ENCODE data around the gene MRTFB.
A peak's percentile ranks its signal among the peaks of the same experiment; 100 is the strongest.

Gene MRTFB

DNA sequence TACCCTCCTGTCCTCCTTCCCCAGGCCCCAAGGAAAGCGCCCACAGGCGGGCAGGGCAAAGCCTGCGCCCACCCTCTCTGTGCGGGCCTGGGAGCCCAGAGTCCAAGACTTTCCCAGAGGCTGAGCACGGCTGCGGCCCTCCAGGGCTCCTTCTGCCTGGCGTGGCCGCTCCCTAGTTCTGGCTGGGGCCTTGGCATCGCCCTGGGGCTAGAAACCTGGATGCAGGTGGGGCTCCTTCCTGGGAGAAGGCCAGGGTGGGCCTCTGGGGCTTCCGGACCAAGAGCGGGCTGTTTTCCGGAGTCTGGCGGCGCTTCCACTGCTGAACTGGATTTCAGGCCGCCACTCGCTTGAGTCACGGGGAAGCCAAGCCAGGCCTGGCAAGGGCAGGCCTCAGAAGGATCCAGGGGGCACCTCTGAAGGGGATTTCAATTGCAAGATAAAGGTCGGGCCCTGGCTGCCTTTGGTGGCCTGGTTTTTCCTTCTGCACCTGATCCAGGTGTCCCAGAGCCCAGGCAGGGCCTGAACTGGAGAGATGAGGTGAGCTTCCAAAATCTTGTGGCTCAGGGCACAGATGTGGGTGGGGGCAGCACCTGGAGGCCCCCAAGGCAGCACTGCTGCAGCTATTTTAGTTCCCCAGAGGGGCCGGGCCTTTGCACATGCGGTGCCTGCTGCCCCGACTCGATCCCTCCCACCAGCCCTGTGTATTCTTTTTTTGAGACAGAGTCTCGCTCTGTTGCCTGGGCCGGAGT is 227.4 kb downstream of the MRTFB start:
- peaks cover 4% of the 10 kb centered on the region for H3K79me2 ChIP-seq (ENCODE audit: control insufficient read depth, insufficient read depth, low read length)
- H3K4me3 ChIP-seq (ENCODE audit: low read length), result no peak overlapping the region
- H4K8ac ChIP-seq (ENCODE audit: low read depth, low read length), result no peak overlapping the region
- no peaks in the 10 kb centered on the region for H3K27me3 ChIP-seq (ENCODE audit: insufficient read depth, low read length, poor library complexity)
- H2AK5ac ChIP-seq (ENCODE audit: low read length), result no peak overlapping the region
- H4K5ac ChIP-seq (ENCODE audit: low read length), result no peak overlapping the region
- DNase-seq, result no peak
- no peaks in the 10 kb centered on the region for H3K36me3 ChIP-seq (ENCODE audit: control insufficient read depth, insufficient read depth, low read length)
- H3K4me2 ChIP-seq (ENCODE audit: low read length), result no peak overlapping the region
- H3K18ac ChIP-seq (ENCODE audit: low read length), result no peak overlapping the region
- peaks cover 2% of the 10 kb centered on the region for H3K4me1 ChIP-seq (ENCODE audit: control insufficient read depth, low read depth, low read length)
- no peak overlapping the region for H3K4ac ChIP-seq (ENCODE audit: low read depth, low read length)
- no peak overlapping the region for H3K56ac ChIP-seq (ENCODE audit: low read length)
- H2BK15ac ChIP-seq (replicated peaks; ENCODE audit: low read depth), result no peak overlapping the region
- H3K9ac ChIP-seq (ENCODE audit: low read length), result no peak overlapping the region
- H3K79me1 ChIP-seq (ENCODE audit: low read length), result peaks cover 2% of the 10 kb centered on the region
- H3K27ac ChIP-seq (ENCODE audit: low read depth, low read length), result no peak overlapping the region
- H2BK5ac ChIP-seq (ENCODE audit: low read length), result no peak overlapping the region
- WGBS (ENCODE audit: extremely low coverage, insufficient coverage, low lambda C conversion rate), result no CpG with 5 or more reads among the region's 24 CpGs
- H2BK120ac ChIP-seq (ENCODE audit: low read depth, low read length), result no peak overlapping the region
- H3K23ac ChIP-seq (ENCODE audit: low read length), result no peak overlapping the region

DNA sequence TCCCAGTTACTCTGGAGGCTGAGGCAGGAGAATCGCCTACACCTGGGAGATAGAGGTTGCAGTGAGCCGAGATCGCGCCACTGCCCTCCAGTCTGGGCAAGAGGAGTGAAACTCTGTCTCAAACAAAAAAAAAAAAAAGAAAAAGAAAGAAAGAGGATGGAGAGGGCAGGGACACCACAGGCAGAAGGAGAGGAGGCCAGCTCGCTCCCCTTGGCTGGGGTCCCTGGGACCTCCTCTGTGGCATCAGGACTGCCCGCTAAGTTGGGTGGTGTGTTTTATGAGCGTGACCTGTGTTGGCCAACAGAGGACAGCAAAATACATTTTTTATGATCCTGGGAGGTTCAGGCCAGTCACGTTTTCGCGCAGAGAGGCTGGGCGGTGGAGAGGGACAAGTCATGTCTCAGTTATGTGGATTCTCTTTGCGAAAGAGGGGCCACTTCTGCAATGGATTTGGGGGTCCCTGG is 229.6 kb downstream of the MRTFB start:
- Histone ChIP-seq H2AK5ac (ENCODE audit: low read length) (no peak overlapping the region), H3K27ac (ENCODE audit: low read depth, low read length) (no peak overlapping the region), H2BK5ac (ENCODE audit: low read length) (no peak overlapping the region), H3K4ac (ENCODE audit: low read depth, low read length) (peak overlapping the region; percentile 36), H3K36me3 (ENCODE audit: control insufficient read depth, insufficient read depth, low read length) (no peaks in the 10 kb centered on the region), H3K27me3 (ENCODE audit: insufficient read depth, low read length, poor library complexity) (no peaks in the 10 kb centered on the region), H4K8ac (ENCODE audit: low read depth, low read length) (no peak overlapping the region), H3K4me3 (ENCODE audit: low read length) (no peak overlapping the region), H3K9ac (ENCODE audit: low read length) (no peak overlapping the region), H3K56ac (ENCODE audit: low read length) (peak overlapping the region; percentile 86), H2BK120ac (ENCODE audit: low read depth, low read length) (no peak overlapping the region), H3K79me2 (ENCODE audit: control insufficient read depth, insufficient read depth, low read length) (peaks cover 22% of the 10 kb centered on the region), H3K23ac (ENCODE audit: low read length) (no peak overlapping the region), H3K4me2 (ENCODE audit: low read length) (no peak overlapping the region), H3K4me1 (ENCODE audit: control insufficient read depth, low read depth, low read length) (peaks cover 5% of the 10 kb centered on the region), H3K79me1 (ENCODE audit: low read length) (peaks cover 7% of the 10 kb centered on the region), H3K18ac (ENCODE audit: low read length) (peak overlapping the region; percentile 94), H4K5ac (ENCODE audit: low read length) (no peak overlapping the region), H2BK15ac (replicated peaks; ENCODE audit: low read depth) (no peak overlapping the region)
- no CpG with 5 or more reads among the region's 12 CpGs for WGBS (ENCODE audit: extremely low coverage, insufficient coverage, low lambda C conversion rate)
- DNase-seq, result peak; percentile 90

DNA sequence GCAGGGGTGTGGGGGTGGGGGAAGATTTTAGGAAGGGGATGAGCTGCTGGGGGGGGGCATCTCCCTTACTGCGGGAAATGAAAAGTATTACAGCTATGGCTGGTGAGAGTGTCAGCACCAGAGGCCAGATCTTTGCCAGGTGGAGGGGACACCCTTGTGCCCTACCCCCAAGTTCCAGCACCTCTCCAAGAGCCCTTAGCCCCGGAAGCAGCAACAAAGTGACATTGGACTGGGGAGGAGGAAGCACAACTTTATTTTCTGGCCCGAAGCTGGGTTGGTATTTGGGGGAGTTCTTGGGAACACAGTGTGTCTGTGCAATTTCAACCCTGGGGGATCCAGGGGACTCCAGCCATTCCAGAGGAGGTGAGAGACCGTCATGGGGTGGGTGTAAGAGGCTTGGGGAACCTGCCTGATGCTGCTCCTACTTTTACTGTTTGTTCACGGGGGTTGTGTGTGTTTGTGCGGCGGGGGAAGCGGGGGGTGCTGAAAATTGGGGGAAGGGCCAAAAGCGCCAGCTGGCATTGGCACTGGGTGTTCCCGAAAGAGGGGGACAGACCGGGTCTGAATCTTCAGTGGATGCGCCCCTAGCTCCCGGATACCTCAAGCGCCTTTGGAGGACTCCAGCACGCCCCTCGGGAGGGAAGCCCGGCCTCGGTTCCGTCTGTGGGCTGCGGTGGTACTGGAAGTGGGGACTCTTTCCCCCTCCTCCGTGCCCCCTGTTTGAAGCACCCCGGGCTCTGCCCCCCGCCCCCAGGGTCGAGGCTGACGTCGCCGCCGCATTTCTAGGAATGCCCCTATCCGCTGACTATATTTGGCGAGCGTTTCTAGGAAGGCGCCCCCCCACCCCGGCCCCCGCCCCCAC is 230.3 kb downstream of the MRTFB start:
- H2AK5ac ChIP-seq (ENCODE audit: low read length), result no peak overlapping the region
- peaks cover 5% of the 10 kb centered on the region for H3K4me1 ChIP-seq (ENCODE audit: control insufficient read depth, low read depth, low read length)
- peak overlapping the region; percentile 94 for H3K18ac ChIP-seq (ENCODE audit: low read length)
- H3K79me1 ChIP-seq (ENCODE audit: low read length), result peaks cover 7% of the 10 kb centered on the region
- H3K36me3 ChIP-seq (ENCODE audit: control insufficient read depth, insufficient read depth, low read length), result no peaks in the 10 kb centered on the region
- peak overlapping the region; percentile 45 for H3K27ac ChIP-seq (ENCODE audit: low read depth, low read length)
- H2BK5ac ChIP-seq (ENCODE audit: low read length), result no peak overlapping the region
- peak overlapping the region; percentile 49 for H2BK120ac ChIP-seq (ENCODE audit: low read depth, low read length)
- peak overlapping the region; percentile 66 for H3K23ac ChIP-seq (ENCODE audit: low read length)
- H2BK15ac ChIP-seq (replicated peaks; ENCODE audit: low read depth), result no peak overlapping the region
- H4K8ac ChIP-seq (ENCODE audit: low read depth, low read length), result peak overlapping the region; percentile 77
- DNase-seq, result peak; percentile 65
- peak overlapping the region; percentile 36 for H3K4ac ChIP-seq (ENCODE audit: low read depth, low read length)
- peaks cover 26% of the 10 kb centered on the region for H3K79me2 ChIP-seq (ENCODE audit: control insufficient read depth, insufficient read depth, low read length)
- WGBS (ENCODE audit: extremely low coverage, insufficient coverage, low lambda C conversion rate), result no CpG with 5 or more reads among the region's 34 CpGs
- H4K5ac ChIP-seq (ENCODE audit: low read length), result no peak overlapping the region
- H3K56ac ChIP-seq (ENCODE audit: low read length), result peak overlapping the region; percentile 86
- peak overlapping the region; percentile 37 for H3K4me3 ChIP-seq (ENCODE audit: low read length)
- H3K4me2 ChIP-seq (ENCODE audit: low read length), result peak overlapping the region; percentile 73
- no peaks in the 10 kb centered on the region for H3K27me3 ChIP-seq (ENCODE audit: insufficient read depth, low read length, poor library complexity)
- H3K9ac ChIP-seq (ENCODE audit: low read length), result peak overlapping the region; percentile 70

DNA sequence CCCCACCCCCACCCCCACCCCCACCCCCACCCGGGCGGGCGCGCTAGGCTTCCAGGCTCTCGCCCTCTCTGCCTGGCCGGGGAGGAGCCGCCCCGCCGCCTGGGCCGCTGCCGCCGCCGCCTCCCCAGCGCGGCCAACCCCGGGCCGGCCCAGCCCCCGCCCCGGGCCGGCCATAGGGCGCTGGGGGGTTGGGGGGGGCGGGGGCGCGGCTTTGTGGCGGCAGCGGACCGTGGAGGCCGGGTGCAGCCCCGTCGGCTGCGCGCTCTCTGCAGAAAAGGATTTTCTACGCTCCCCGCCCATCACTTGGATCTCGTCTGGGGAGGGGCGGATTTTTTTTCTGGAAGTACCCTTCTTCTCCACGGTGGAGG is 230.9 kb downstream of the MRTFB start:
- Histone ChIP-seq H4K5ac (ENCODE audit: low read length) (no peak overlapping the region), H3K27ac (ENCODE audit: low read depth, low read length) (peak overlapping the region; percentile 78), H4K8ac (ENCODE audit: low read depth, low read length) (no peak overlapping the region), H3K79me1 (ENCODE audit: low read length) (peaks cover 10% of the 10 kb centered on the region), H3K9ac (ENCODE audit: low read length) (peak overlapping the region; percentile 87), H3K4ac (ENCODE audit: low read depth, low read length) (peak overlapping the region; percentile 77), H2BK5ac (ENCODE audit: low read length) (no peak overlapping the region), H2BK120ac (ENCODE audit: low read depth, low read length) (no peak overlapping the region), H3K4me3 (ENCODE audit: low read length) (peak overlapping the region; percentile 50), H3K4me2 (ENCODE audit: low read length) (peak overlapping the region; percentile 54), H3K18ac (ENCODE audit: low read length) (peak overlapping the region; percentile 96), H2BK15ac (replicated peaks; ENCODE audit: low read depth) (peak overlapping the region; percentile 41), H3K56ac (ENCODE audit: low read length) (peak overlapping the region; percentile 90), H3K23ac (ENCODE audit: low read length) (no peak overlapping the region), H3K4me1 (ENCODE audit: control insufficient read depth, low read depth, low read length) (peaks cover 8% of the 10 kb centered on the region), H3K36me3 (ENCODE audit: control insufficient read depth, insufficient read depth, low read length) (no peaks in the 10 kb centered on the region), H2AK5ac (ENCODE audit: low read length) (no peak overlapping the region), H3K79me2 (ENCODE audit: control insufficient read depth, insufficient read depth, low read length) (peaks cover 32% of the 10 kb centered on the region), H3K27me3 (ENCODE audit: insufficient read depth, low read length, poor library complexity) (no peaks in the 10 kb centered on the region)
- WGBS (ENCODE audit: extremely low coverage, insufficient coverage, low lambda C conversion rate), result no CpG with 5 or more reads among the region's 37 CpGs
- peak; percentile 79 for DNase-seq

DNA sequence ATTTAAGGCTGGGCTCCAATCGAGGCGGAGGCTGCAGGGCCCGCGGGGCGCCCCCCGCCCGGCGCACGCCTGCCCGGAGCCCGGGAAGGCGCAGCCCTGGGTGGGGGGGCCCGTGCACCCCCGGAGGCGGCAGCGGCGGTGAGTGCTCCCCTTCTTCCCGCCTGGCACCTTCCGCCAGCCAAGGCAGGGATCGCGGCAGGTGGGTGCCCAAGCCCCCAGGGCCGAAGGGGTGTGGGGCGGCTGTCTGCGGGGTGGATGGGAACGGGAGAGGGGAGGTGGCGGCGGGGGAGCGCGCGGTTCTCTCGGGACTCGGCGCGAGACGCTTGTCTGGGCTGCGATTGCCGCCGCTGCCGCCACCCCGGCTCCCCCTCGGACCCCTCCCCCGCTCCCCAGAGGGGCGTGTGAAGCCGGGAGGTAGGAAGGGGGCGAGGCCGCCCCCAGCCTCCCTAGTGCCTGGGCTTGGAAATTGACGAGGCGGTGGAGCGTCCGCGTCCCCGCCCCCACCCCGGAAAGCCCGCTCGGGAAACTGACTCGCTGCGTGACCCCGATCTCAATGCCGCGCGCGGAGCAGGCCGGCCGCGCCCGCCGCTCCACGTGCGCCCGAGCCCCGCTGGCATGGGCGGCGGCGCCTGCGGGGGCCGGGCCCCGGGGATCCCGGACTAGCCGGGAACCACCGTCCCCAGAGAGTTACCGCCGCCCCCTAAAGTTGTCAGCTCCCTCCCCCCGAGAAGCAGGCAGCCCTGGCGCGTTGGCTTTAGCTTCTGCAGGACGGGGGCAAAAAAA is 231.5 kb downstream of the MRTFB start:
- H3K27ac ChIP-seq (ENCODE audit: low read depth, low read length), result peak overlapping the region; percentile 78
- no CpG with 5 or more reads among the region's 86 CpGs for WGBS (ENCODE audit: extremely low coverage, insufficient coverage, low lambda C conversion rate)
- no peak overlapping the region for H4K8ac ChIP-seq (ENCODE audit: low read depth, low read length)

More for the DNA sequence above, 231.5 kb downstream of the MRTFB start:
- peaks cover 13% of the 10 kb centered on the region for H3K79me1 ChIP-seq (ENCODE audit: low read length)
- DNase-seq, result peak; percentile 68
- H3K4me2 ChIP-seq (ENCODE audit: low read length), result peak overlapping the region; percentile 57
- no peak overlapping the region for H2AK5ac ChIP-seq (ENCODE audit: low read length)
- H2BK15ac ChIP-seq (replicated peaks; ENCODE audit: low read depth), result peak overlapping the region; percentile 41
- H3K36me3 ChIP-seq (ENCODE audit: control insufficient read depth, insufficient read depth, low read length), result no peaks in the 10 kb centered on the region
- peak overlapping the region; percentile 90 for H3K56ac ChIP-seq (ENCODE audit: low read length)
- peak overlapping the region; percentile 83 for H2BK120ac ChIP-seq (ENCODE audit: low read depth, low read length)
- H3K9ac ChIP-seq (ENCODE audit: low read length), result peak overlapping the region; percentile 87
- H3K79me2 ChIP-seq (ENCODE audit: control insufficient read depth, insufficient read depth, low read length), result peaks cover 38% of the 10 kb centered on the region
- H2BK5ac ChIP-seq (ENCODE audit: low read length), result peak overlapping the region; percentile 41
- peak overlapping the region; percentile 50 for H3K4me3 ChIP-seq (ENCODE audit: low read length)
- H3K27me3 ChIP-seq (ENCODE audit: insufficient read depth, low read length, poor library complexity), result no peaks in the 10 kb centered on the region
- peak overlapping the region; percentile 77 for H3K4ac ChIP-seq (ENCODE audit: low read depth, low read length)
- H4K5ac ChIP-seq (ENCODE audit: low read length), result no peak overlapping the region
- peaks cover 12% of the 10 kb centered on the region for H3K4me1 ChIP-seq (ENCODE audit: control insufficient read depth, low read depth, low read length)
- no peak overlapping the region for H3K23ac ChIP-seq (ENCODE audit: low read length)
- peak overlapping the region; percentile 96 for H3K18ac ChIP-seq (ENCODE audit: low read length)
